Choroid plexus epithelial cell (primary cell): Measurements from ENCODE around the gene RCN2.

Experiments used
- DNase-seq: peaks from one replicate; pipeline ENCODE4 v3.0.0-alpha.2; 2010; ENCODE audit warnings: low read depth
- H3K4me3 ChIP-seq: 2 replicates; pipeline ENCODE4 v1.5.1; 2011; ENCODE audit warnings: low read depth, mild to moderate bottlenecking, control low read depth, low read length, moderate library complexity
- CTCF ChIP-seq: conservative IDR thresholded peaks from 2 replicates; pipeline ENCODE4 v1.5.1; 2011; ENCODE audit warnings: low read depth, mild to moderate bottlenecking, control low read depth, inconsistent platforms, low read length, moderate library complexity

RCN2 gene

GRCh38 chr15:77001966-77002365 lies 70.4 kb downstream of the RCN2 start:
- H3K4me3 ChIP-seq, result no peak overlapping the region
- no peak for DNase-seq
- no peak for TF ChIP-seq CTCF

GRCh38 chr15:77002436-77002835 lies 70.9 kb downstream of the RCN2 start:
- no peak for DNase-seq
- no peak overlapping the region for H3K4me3 ChIP-seq
- TF ChIP-seq CTCF, result no peak

GRCh38 chr15:77002954-77003912 lies 71.7 kb downstream of the RCN2 start:
- DNase-seq, result no peak
- no peak overlapping the region for H3K4me3 ChIP-seq
- TF ChIP-seq CTCF, result no peak
